ENCODE data around the gene GDPD4.

Gene GDPD4

DNA sequence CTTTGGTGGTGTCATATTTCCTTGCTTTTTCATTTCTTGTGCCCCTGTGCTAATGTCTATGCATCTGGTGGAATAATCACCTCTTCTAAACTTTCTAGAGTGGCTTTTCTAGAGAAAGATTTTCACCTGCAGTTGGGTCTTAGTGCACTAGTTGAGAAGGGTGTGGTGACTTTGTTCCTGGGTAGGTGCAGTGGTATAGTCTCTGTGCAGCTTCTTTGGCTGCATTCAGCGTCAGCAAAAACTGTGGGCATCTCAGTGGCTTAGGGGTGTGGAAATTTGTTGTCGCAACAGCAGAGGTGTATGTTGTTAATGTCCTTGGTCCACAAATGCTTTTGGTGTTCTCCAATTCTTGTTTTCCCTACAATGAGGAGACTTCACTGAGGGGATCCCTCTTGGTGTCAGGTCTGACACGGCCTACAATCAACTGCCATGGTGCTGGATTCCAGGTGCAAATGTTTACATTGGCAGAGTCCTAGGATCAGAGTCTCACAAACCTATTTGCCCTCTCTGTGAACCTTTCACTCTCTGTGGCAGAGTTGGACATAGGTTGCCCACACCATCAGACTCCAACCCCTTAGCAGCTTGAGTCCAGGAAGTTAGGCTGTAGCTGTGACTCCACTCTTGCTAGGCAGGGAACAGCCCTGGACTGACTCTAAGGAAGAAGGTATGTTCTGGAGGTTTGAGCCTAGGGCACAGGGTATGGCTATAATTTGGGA, 48.8 kb downstream of the GDPD4 start:
- Histone ChIP-seq H3K4me3 (ENCODE audit: low read depth, low read length) (no peak overlapping the region), H3K9me3 (ENCODE audit: severe bottlenecking) (peaks cover 3% of the 10 kb centered on the region), H3K27ac (no peak overlapping the region), H3K27me3 (ENCODE audit: insufficient read depth, low read depth, severe bottlenecking) (no peaks in the 10 kb centered on the region), H3K36me3 (no peaks in the 10 kb centered on the region)
- TF ChIP-seq, protein P1, sequence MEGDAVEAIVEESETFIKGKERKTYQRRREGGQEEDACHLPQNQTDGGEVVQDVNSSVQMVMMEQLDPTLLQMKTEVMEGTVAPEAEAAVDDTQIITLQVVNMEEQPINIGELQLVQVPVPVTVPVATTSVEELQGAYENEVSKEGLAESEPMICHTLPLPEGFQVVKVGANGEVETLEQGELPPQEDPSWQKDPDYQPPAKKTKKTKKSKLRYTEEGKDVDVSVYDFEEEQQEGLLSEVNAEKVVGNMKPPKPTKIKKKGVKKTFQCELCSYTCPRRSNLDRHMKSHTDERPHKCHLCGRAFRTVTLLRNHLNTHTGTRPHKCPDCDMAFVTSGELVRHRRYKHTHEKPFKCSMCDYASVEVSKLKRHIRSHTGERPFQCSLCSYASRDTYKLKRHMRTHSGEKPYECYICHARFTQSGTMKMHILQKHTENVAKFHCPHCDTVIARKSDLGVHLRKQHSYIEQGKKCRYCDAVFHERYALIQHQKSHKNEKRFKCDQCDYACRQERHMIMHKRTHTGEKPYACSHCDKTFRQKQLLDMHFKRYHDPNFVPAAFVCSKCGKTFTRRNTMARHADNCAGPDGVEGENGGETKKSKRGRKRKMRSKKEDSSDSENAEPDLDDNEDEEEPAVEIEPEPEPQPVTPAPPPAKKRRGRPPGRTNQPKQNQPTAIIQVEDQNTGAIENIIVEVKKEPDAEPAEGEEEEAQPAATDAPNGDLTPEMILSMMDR (IDR thresholded peaks at IDR 0.05; ENCODE audit: low read depth, low read length), result no peak
- no peak for DNase-seq

DNA sequence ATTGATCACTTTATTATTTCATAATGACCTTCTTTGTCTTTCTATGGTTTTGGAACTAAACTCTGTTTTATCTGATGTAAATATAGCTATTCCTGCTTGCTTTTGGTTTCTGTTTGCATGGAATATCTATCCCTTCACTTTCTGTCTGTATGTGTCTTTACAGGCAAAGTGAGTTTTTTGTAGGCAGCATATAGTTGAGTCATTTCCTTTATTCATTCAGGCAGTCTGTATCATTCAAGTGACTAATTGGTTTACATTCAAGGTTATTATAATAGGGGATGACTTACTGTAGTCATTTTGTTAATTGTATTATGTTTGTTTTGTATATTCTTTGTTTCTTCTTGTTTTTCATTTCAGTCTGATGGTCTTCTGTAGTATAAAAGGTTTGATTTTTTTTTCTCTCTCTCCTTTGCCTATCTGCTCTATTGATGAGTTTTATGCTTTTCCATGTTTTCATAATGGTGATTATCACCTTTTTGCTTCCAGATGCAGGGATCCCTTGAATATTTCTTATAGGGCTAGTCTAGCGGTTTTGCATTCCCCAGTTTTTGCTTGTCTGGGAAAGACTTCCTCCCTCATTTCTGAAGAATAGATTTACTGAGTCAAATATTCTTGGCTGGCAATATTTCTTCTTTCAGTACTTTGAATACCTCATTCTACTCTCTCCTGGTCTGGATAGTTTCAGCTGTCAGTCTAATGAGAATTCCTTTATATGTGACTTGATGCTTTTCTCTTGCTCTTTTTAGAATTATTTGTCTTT, 50.4 kb downstream of the GDPD4 start:
- Histone ChIP-seq H3K36me3 (no peaks in the 10 kb centered on the region), H3K27me3 (ENCODE audit: insufficient read depth, low read depth, severe bottlenecking) (no peaks in the 10 kb centered on the region), H3K4me3 (ENCODE audit: low read depth, low read length) (no peak overlapping the region), H3K9me3 (ENCODE audit: severe bottlenecking) (peaks cover 3% of the 10 kb centered on the region), H3K27ac (no peak overlapping the region)
- TF ChIP-seq, protein P1 (IDR thresholded peaks at IDR 0.05; ENCODE audit: low read depth, low read length), result no peak
- DNase-seq, result no peak

DNA sequence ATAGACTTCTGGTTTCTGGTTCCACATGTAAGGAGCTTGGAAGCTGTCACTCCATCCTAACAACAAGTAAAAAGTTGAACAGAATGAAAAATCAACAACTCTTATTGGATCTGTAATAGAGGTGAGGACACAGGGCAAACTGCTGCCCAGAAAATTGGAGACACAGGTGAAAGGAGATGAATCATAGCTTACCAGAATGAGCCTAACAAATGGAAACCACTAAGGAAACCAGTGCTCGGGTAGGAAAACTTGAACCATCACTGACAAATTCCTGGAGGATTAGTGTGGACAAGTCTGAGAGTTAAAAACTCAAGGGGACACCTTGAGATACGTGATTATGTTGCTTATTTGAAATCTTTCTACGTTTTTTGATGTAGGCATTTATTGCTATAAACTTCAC, 52.1 kb downstream of the GDPD4 start:
- no peaks in the 10 kb centered on the region for H3K27me3 ChIP-seq (ENCODE audit: insufficient read depth, low read depth, severe bottlenecking)
- no peak for DNase-seq
- no peaks in the 10 kb centered on the region for H3K36me3 ChIP-seq
- H3K9me3 ChIP-seq (ENCODE audit: severe bottlenecking), result peaks cover 3% of the 10 kb centered on the region
- TF ChIP-seq, protein P1 (IDR thresholded peaks at IDR 0.05; ENCODE audit: low read depth, low read length), result no peak
- no peak overlapping the region for H3K4me3 ChIP-seq (ENCODE audit: low read depth, low read length)
- H3K27ac ChIP-seq, result no peak overlapping the region

DNA sequence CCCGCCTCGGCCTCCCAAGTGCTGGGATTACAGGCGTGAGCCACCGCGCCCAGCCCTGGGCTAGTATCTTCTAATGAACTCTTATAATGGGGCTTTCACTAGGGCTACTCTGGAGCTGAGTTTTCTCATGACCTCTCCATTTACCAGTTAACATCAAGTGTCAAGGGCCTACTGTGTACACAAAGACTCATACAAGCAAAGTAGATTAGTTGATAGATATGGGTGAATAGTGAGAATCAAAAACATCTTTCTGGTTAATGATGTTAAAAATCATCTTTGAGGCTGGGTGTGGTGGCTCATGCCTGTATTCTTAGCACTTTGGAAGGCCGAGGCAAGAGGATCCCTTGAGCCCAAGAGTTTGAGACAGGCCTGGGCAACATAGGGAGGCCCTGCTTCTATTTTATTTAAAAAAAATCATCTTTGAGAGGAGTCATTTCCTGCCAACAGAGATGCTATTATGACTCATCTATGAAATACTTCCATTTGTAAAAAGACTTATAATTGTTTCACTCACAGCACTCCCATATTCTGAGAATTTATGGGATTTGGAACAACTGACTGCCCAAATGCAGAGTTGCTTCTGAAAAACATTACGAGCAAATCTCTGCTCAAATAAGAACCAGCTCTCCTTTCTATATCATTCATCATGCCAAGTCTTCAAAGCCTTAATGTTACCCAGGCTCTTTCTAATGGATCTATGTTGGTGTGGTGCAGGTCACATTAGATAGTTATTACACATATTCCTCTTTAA, 57.0 kb downstream of the GDPD4 start:
- TF ChIP-seq, protein P1 (IDR thresholded peaks at IDR 0.05; ENCODE audit: low read depth, low read length), result no peak
- no peaks in the 10 kb centered on the region for H3K27me3 ChIP-seq (ENCODE audit: insufficient read depth, low read depth, severe bottlenecking)
- H3K4me3 ChIP-seq (ENCODE audit: low read depth, low read length), result no peak overlapping the region
- H3K27ac ChIP-seq, result no peak overlapping the region
- DNase-seq, result no peak
- H3K9me3 ChIP-seq (ENCODE audit: severe bottlenecking), result no peaks in the 10 kb centered on the region
- H3K36me3 ChIP-seq, result no peaks in the 10 kb centered on the region

DNA sequence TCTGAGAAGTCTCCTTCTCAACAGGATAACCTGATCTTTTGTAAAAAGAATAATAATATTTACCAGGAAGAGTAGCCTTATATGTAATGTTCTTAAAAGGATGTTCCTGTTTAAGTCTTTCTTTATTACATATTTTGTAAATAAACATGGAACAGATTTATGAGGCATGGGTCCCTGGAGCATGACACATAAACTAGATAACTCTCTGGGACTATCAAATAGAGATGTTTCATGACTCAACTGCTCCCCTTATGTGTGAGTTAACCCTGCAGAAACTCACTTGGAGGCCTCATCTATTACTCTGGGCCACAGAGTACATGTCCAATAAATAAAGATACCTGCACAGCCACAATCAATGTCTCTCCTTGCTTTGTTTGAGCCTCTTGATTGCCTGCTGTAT, 64.6 kb downstream of the GDPD4 start:
- Histone ChIP-seq H3K4me3 (ENCODE audit: low read depth, low read length) (no peak overlapping the region), H3K27ac (no peak overlapping the region), H3K9me3 (ENCODE audit: severe bottlenecking) (no peaks in the 10 kb centered on the region), H3K36me3 (no peaks in the 10 kb centered on the region), H3K27me3 (ENCODE audit: insufficient read depth, low read depth, severe bottlenecking) (no peaks in the 10 kb centered on the region)
- TF ChIP-seq, protein P1 (IDR thresholded peaks at IDR 0.05; ENCODE audit: low read depth, low read length), result no peak
- no peak for DNase-seq

All from WERI-Rb-1 (cell line).